H1 (cell line): ENCODE measurements around the gene LYZ. TPM values are rescaled to one million over a fixed set of nuclear protein-coding genes. Genes with fewer than 3 reads are reported as not detected.

Experiments used
- CTCF ChIA-PET: fragments of 300-600 bp; sonication (Branson Sonifier 250); formaldehyde crosslinking; loops from one replicate; lab custom pipeline; 2021; ENCODE audit not compliant: partially characterized antibody; lab: Charles Lee
- POLR2A ChIA-PET: fragments of 300-600 bp; sonication (Branson Sonifier 250); formaldehyde crosslinking; loops from one replicate; lab custom pipeline; 2021; ENCODE audit warnings: inconsistent platforms; ENCODE audit not compliant: partially characterized antibody; lab: Charles Lee
- DNase-seq, 2 experiments: peaks; one replicate each; pipeline versions ENCODE4 v3.0.0 to v3.0.0-alpha.2; 2010 to 2022; ENCODE audit warnings: low spot score in 2 of 2, low read depth in 1 of 2, mixed read lengths in 1 of 2
- FAIRE-seq: peaks from 2 replicates; lab custom pipeline; 2011; peaks lifted over from hg19 to GRCh38; lab: Jason Lieb, UNC
- H2AFZ ChIP-seq: 2 replicates; pipeline ENCODE4 v1.8.1; 2012; ENCODE audit warnings: low read length, inconsistent platforms
- H2AK5ac ChIP-seq: 2 replicates; pipeline ENCODE4 v1.6.1; 2013; ENCODE audit warnings: low read depth, low read length
- H2BK120ac ChIP-seq: replicated peaks from 2 replicates; pipeline ENCODE3; 2013; ENCODE audit warnings: low read depth, low read length, inconsistent platforms
- H2BK12ac ChIP-seq: 2 replicates; pipeline ENCODE4 v1.6.1; 2013; ENCODE audit warnings: low read depth, low read length
- H2BK15ac ChIP-seq: 2 replicates; pipeline ENCODE4 v1.6.1; 2013; ENCODE audit warnings: low read length
- H2BK20ac ChIP-seq: 2 replicates; pipeline ENCODE4 v1.6.1; 2013; ENCODE audit warnings: low read length
- H2BK5ac ChIP-seq: 2 replicates; pipeline ENCODE4 v1.6.1; 2013; ENCODE audit warnings: low read depth, low read length
- H3K14ac ChIP-seq: 2 replicates; pipeline ENCODE4 v1.6.1; 2013; ENCODE audit warnings: inconsistent platforms; ENCODE audit not compliant: insufficient read length
- H3K18ac ChIP-seq: 2 replicates; pipeline ENCODE4 v1.6.1; 2013; ENCODE audit warnings: low read length; ENCODE audit errors: extremely low read depth
- H3K23ac ChIP-seq: 2 replicates; pipeline ENCODE4 v1.6.1; 2013; ENCODE audit warnings: inconsistent platforms; ENCODE audit not compliant: insufficient read length
- H3K23me2 ChIP-seq: 2 replicates; pipeline ENCODE4 v1.6.1; 2013; ENCODE audit warnings: low read depth, low read length
- H3K27ac ChIP-seq: 2 replicates; pipeline ENCODE4 v1.6.1; 2011; ENCODE audit warnings: low read depth, low read length, inconsistent platforms
- H3K27me3 ChIP-seq, 4 experiments: replicated peaks in 1 of 4; 1 replicate in 1 of 4; 2 replicates in 3 of 4; pipeline versions ENCODE4 v1.6.1 to v1.8.1; 2011 to 2013; ENCODE audit warnings: low read length in 3 of 4, mild to moderate bottlenecking in 3 of 4, inconsistent platforms in 2 of 4, mixed read lengths in 2 of 4, moderate library complexity in 1 of 4; ENCODE audit not compliant: control insufficient read depth in 3 of 4, insufficient read depth in 3 of 4; ENCODE audit errors: extremely low read depth in 1 of 4
- H3K36me3 ChIP-seq, 4 experiments: 2 replicates each; pipeline versions ENCODE4 v1.6.1 to v1.8.1; 2011 to 2013; ENCODE audit warnings: mild to moderate bottlenecking in 4 of 4, low read length in 3 of 4, moderate library complexity in 2 of 4, control low read depth in 1 of 4, inconsistent platforms in 1 of 4; ENCODE audit not compliant: insufficient read depth in 4 of 4, control insufficient read depth in 2 of 4
- H3K4ac ChIP-seq: replicated peaks from 2 replicates; pipeline ENCODE3; 2013; ENCODE audit warnings: low read length, low read depth, mixed read lengths, inconsistent platforms; ENCODE audit not compliant: insufficient read length
- H3K4me1 ChIP-seq, 4 experiments: replicated peaks in 1 of 4; 1 replicate in 1 of 4; 2 replicates in 3 of 4; pipeline versions ENCODE4 v1.6.1 to v1.8.1; 2011 to 2013; ENCODE audit warnings: low read length in 3 of 4, inconsistent platforms in 2 of 4, mixed read lengths in 1 of 4; ENCODE audit not compliant: insufficient read depth in 4 of 4, control insufficient read depth in 3 of 4
- H3K4me2 ChIP-seq, 2 experiments: 2 replicates each; pipeline versions ENCODE4 v1.6.1 to v1.8.1; 2011 to 2013; ENCODE audit warnings: low read depth in 2 of 2, low read length in 2 of 2, control low read depth in 1 of 2, inconsistent platforms in 1 of 2, mild to moderate bottlenecking in 1 of 2; ENCODE audit not compliant: insufficient read depth in 1 of 2
- H3K4me3 ChIP-seq, 4 experiments: fragments of 200-600, 300-600 bp in 1 of 4; sonication (generic), shearing (Covaris generic), sonication (Bioruptor Twin) in 1 of 4; 2 replicates each; pipeline versions ENCODE4 v1.5.1 to v1.8.1; 2011 to 2016; ENCODE audit warnings: low read length in 4 of 4, low read depth in 3 of 4, control low read depth in 2 of 4, inconsistent platforms in 2 of 4, mild to moderate bottlenecking in 2 of 4, mixed read lengths in 1 of 4, moderate library complexity in 1 of 4; ENCODE audit not compliant: insufficient read depth in 2 of 4; ENCODE audit errors: extremely low read depth in 1 of 4
- H3K56ac ChIP-seq: replicated peaks from 2 replicates; pipeline ENCODE3; 2013; ENCODE audit warnings: low read depth, mild to moderate bottlenecking, mixed read lengths, low read length, inconsistent platforms; ENCODE audit not compliant: insufficient read length
- H3K79me1 ChIP-seq: 2 replicates; pipeline ENCODE4 v1.6.1; 2013; ENCODE audit warnings: low read depth, low read length, control low read depth
- H3K79me2 ChIP-seq, 2 experiments: 2 replicates each; pipeline versions ENCODE4 v1.6.1 to v1.8.1; 2012 to 2013; ENCODE audit warnings: low read length in 2 of 2, mild to moderate bottlenecking in 2 of 2, inconsistent platforms in 1 of 2; ENCODE audit not compliant: insufficient read depth in 2 of 2, control insufficient read depth in 1 of 2
- H3K9ac ChIP-seq, 4 experiments: replicated peaks in 1 of 4; 1 replicate in 1 of 4; 2 replicates in 3 of 4; pipeline versions ENCODE4 v1.6.1 to v1.8.1; 2011 to 2013; ENCODE audit warnings: low read depth in 3 of 4, low read length in 3 of 4, control low read depth in 2 of 4, mild to moderate bottlenecking in 2 of 4, moderate library complexity in 2 of 4, inconsistent platforms in 1 of 4; ENCODE audit errors: extremely low read depth in 1 of 4
- H3K9me3 ChIP-seq, 2 experiments: 2 replicates each; pipeline versions ENCODE4 v1.6.1 to v1.8.1; 2012 to 2013; ENCODE audit warnings: mild to moderate bottlenecking in 2 of 2, moderate library complexity in 2 of 2, control low read depth in 1 of 2, inconsistent platforms in 1 of 2, low read depth in 1 of 2, low read length in 1 of 2, mixed read lengths in 1 of 2; ENCODE audit not compliant: insufficient read depth in 2 of 2
- H4K20me1 ChIP-seq, 2 experiments: replicated peaks in 1 of 2; 2 replicates each; pipeline versions ENCODE3 to v1.8.1; 2011 to 2013; ENCODE audit warnings: inconsistent platforms in 2 of 2, low read length in 2 of 2, mild to moderate bottlenecking in 1 of 2; ENCODE audit not compliant: insufficient read depth in 2 of 2, control insufficient read depth in 1 of 2
- H4K5ac ChIP-seq: 2 replicates; pipeline ENCODE4 v1.6.1; 2013; ENCODE audit warnings: low read length, low read depth, mixed read lengths, inconsistent platforms; ENCODE audit not compliant: insufficient read length
- H4K8ac ChIP-seq: 2 replicates; pipeline ENCODE4 v1.8.0; 2013; ENCODE audit warnings: mild to moderate bottlenecking, moderate library complexity, low read length, inconsistent platforms; ENCODE audit not compliant: insufficient read depth; ENCODE audit errors: extremely low read depth
- H4K91ac ChIP-seq: replicated peaks from 2 replicates; pipeline ENCODE3; 2013; ENCODE audit warnings: low read length, mixed read lengths, inconsistent platforms; ENCODE audit not compliant: insufficient read length
- BCL11A ChIP-seq, 2 experiments: IDR thresholded peaks; one replicate each; pipeline ENCODE4 v1.6.1; 2011; ENCODE audit warnings: low read depth in 2 of 2, low read length in 2 of 2, mild to moderate bottlenecking in 2 of 2
- CBX8 ChIP-seq: fragments of 300-800, 300-1000 bp; sonication (generic); IDR thresholded peaks from 2 replicates; pipeline ENCODE4 v1.7.1; 2016; ENCODE audit warnings: low read depth, low read length, borderline replicate concordance
- CTBP2 ChIP-seq: IDR thresholded peaks from 2 replicates; pipeline ENCODE4 v1.7.0; 2011; ENCODE audit warnings: borderline replicate concordance, mild to moderate bottlenecking, moderate library complexity, mixed read lengths, low read length; ENCODE audit not compliant: insufficient read depth, insufficient read length
- FOSL1 ChIP-seq: IDR thresholded peaks from 2 replicates; pipeline ENCODE4 v1.6.1; 2011; ENCODE audit warnings: mild to moderate bottlenecking, low read depth, low read length, moderate library complexity; ENCODE audit not compliant: insufficient read depth
- MAFK ChIP-seq: IDR thresholded peaks from 2 replicates; pipeline ENCODE4 v1.6.1; 2012; ENCODE audit warnings: low read depth, mild to moderate bottlenecking, improper control_type of control experiment, low read length
- RFX5 ChIP-seq: IDR thresholded peaks from 2 replicates; pipeline ENCODE4 v1.6.1; 2011; ENCODE audit warnings: low read depth, low read length, improper control_type of control experiment, borderline replicate concordance
- RNF2 ChIP-seq: fragments of 200-900, 300-1000 bp; sonication (generic); IDR thresholded peaks from 2 replicates; pipeline ENCODE4 v1.7.1; 2016; ENCODE audit warnings: borderline replicate concordance, low read depth, mild to moderate bottlenecking, antibody characterized with exemption, low read length; ENCODE audit not compliant: poor library complexity, severe bottlenecking; ENCODE audit errors: missing control alignments
- ZNF274 ChIP-seq: IDR thresholded peaks from 2 replicates; pipeline ENCODE4 v1.7.0; 2012; ENCODE audit warnings: low read length, borderline replicate concordance; ENCODE audit errors: extremely low read depth
- WGBS, 2 experiments: shearing (Covaris generic) in 1 of 2; methylation state at CpG; one replicate each; pipeline versions ENCODE4 v1.1.6 to v1.1.7; 2013 to 2015; ENCODE audit warnings: low lambda C conversion rate in 2 of 2, mixed read lengths in 2 of 2, inconsistent platforms in 1 of 2, low coverage in 1 of 2, missing lambda C conversion rate in 1 of 2; ENCODE audit not compliant: insufficient replicate concordance in 2 of 2, insufficient coverage in 1 of 2, insufficient read length in 1 of 2; ENCODE audit errors: extremely low coverage in 1 of 2, missing lambda C conversion rate in 1 of 2; 5-methylcytosine and 5-hydroxymethylcytosine counted together
- polyA plus RNA-seq, 7 experiments: library from polyadenylated mRNA; depleted of rRNA in 3 of 7; stranded (reverse) in 5 of 7; unstranded in 2 of 7; fragments of >200 nt in 5 of 7; fragments of 200-250 nt in 2 of 7; gene quantifications; 1 replicate in 5 of 7; 2 replicates in 1 of 7; 4 replicates in 1 of 7; pipeline versions ENCODE4 v1.2.1 to v1.2.3, GENCODE V29; 2011 to 2013; ENCODE audit warnings: missing spikeins in 2 of 7, mixed read lengths in 2 of 7
- total RNA-seq: library from RNA; stranded (reverse); fragmentation: NEBNext Ultra II Directional; extraction: Animal tissue kit (Norgen Biotek cat#: 25700); gene quantifications from 2 replicates; pipeline ENCODE4 v1.2.1, GENCODE V29; 2021
- TF ChIP-seq, protein P1 (sequence below): IDR thresholded peaks from 2 replicates; pipeline ENCODE4 v1.6.1; 2011; ENCODE audit warnings: low read depth, mild to moderate bottlenecking, low read length; ENCODE audit not compliant: insufficient read depth
- TF ChIP-seq, protein P2 (sequence below), 3 experiments: IDR thresholded peaks; 1 replicate in 2 of 3; 2 replicates in 1 of 3; pipeline versions ENCODE4 v1.5.1 to v1.6.1; 2011; ENCODE audit warnings: low read length in 3 of 3, mild to moderate bottlenecking in 3 of 3, inconsistent platforms in 2 of 3, low read depth in 1 of 3, moderate library complexity in 1 of 3; ENCODE audit not compliant: insufficient read depth in 1 of 3; ENCODE audit errors: control extremely low read depth in 1 of 3

The LYZ gene
- total and polyA plus RNA-seq, 2 of the 8 experiments (the other 6 are each of a cell fraction or from before 2014, with no cell fraction given) = not detected

DNA sequence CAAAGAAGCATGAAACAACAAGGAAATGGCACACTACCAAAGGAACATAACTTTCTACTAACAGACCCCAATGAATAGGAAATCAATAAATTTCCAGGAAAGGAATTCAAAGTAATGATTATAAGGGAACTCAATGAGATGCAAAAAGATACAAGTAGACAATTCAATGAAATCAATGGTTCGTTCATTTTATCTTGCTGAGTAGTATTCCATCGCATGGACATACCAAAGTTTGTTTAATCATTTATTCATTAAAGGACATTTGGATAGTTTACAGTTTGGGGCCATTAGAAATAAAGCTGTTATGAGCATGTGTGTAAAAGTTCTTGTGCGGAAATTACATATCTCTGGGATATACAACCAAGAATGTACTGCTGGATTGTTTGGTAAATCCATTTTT, 35.0 kb upstream of the LYZ start:
- 96% methylated on average over 3 of the region's 3 CpGs; no CpG with 5 or more reads in 1 of the 2 experiments for WGBS, 2 experiments
- Histone ChIP-seq H3K9ac (no peak overlapping the region), H3K23ac (no peak overlapping the region), H2BK5ac (no peak overlapping the region), H3K9me3 (peaks cover 5 to 8% of the 10 kb centered on the region in 2 experiments; a peak in 2 of 4 replicates), H3K56ac (no peak overlapping the region), H3K27ac (no peak overlapping the region), H3K27me3 (no peaks in the 10 kb centered on the region), H2BK120ac (no peak overlapping the region), H3K4ac (no peak overlapping the region), H2BK15ac (no peak overlapping the region), H3K4me2 (no peak overlapping the region), H3K18ac (no peak overlapping the region), H4K20me1 (no peaks in the 10 kb centered on the region), H3K23me2 (no peaks in the 10 kb centered on the region), H4K5ac (no peak overlapping the region), H3K79me2 (no peaks in the 10 kb centered on the region), H4K91ac (no peak overlapping the region), H4K8ac (no peak overlapping the region), H3K36me3 (no peaks in the 10 kb centered on the region), H3K14ac (no peak overlapping the region), H3K4me3 (no peak overlapping the region), H3K4me1 (no peaks in the 10 kb centered on the region), H2BK20ac (no peak overlapping the region), H2AFZ (no peak overlapping the region), H2AK5ac (no peak overlapping the region), H2BK12ac (no peak overlapping the region), H3K79me1 (no peaks in the 10 kb centered on the region)
- no peak for FAIRE-seq
- ChIA-PET CTCF (interaction anchor here (1.1 kb wide), 1 partner anchor 13 kb away, joined by 3 read pairs; no protein-coding TSS in a partner anchor), POLR2A (no interaction called here)
- no peak for DNase-seq
- TF ChIP-seq RFX5 (no peak), CTBP2 (no peak), ZNF274 (no peak), CBX8 (no peak), FOSL1 (no peak), BCL11A (IDR thresholded peaks at IDR 0.05; ENCODE audit: low read depth in 2 of 2, low read length in 2 of 2) (no peak), MAFK (no peak), RNF2 (no peak)
- TF ChIP-seq, protein P1, sequence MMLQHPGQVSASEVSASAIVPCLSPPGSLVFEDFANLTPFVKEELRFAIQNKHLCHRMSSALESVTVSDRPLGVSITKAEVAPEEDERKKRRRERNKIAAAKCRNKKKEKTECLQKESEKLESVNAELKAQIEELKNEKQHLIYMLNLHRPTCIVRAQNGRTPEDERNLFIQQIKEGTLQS = no peak
- TF ChIP-seq, protein P2, sequence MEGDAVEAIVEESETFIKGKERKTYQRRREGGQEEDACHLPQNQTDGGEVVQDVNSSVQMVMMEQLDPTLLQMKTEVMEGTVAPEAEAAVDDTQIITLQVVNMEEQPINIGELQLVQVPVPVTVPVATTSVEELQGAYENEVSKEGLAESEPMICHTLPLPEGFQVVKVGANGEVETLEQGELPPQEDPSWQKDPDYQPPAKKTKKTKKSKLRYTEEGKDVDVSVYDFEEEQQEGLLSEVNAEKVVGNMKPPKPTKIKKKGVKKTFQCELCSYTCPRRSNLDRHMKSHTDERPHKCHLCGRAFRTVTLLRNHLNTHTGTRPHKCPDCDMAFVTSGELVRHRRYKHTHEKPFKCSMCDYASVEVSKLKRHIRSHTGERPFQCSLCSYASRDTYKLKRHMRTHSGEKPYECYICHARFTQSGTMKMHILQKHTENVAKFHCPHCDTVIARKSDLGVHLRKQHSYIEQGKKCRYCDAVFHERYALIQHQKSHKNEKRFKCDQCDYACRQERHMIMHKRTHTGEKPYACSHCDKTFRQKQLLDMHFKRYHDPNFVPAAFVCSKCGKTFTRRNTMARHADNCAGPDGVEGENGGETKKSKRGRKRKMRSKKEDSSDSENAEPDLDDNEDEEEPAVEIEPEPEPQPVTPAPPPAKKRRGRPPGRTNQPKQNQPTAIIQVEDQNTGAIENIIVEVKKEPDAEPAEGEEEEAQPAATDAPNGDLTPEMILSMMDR (IDR thresholded peaks at IDR 0.05; ENCODE audit: control extremely low read depth in 1 of 3, insufficient read depth in 1 of 3, low read depth in 1 of 3, low read length in 3 of 3) = no peak
